A172 (cell line): ENCODE measurements around the gene DOK5. TPM values are rescaled to one million over a fixed set of nuclear protein-coding genes. Genes with fewer than 3 reads are reported as not detected.

Source experiments
- DNase-seq: peaks from one replicate; pipeline ENCODE4 v3.0.0-alpha.2; 2015; ENCODE audit warnings: low spot score
- total RNA-seq: library from RNA; depleted of rRNA; stranded (reverse); fragments of >200 nt; shearing (Covaris generic); gene quantifications from 2 replicates; pipeline ENCODE4 v1.2.3, GENCODE V29; 2014

Gene DOK5
- total RNA-seq, 1 experiment from 2014 or later = not detected

DNA sequence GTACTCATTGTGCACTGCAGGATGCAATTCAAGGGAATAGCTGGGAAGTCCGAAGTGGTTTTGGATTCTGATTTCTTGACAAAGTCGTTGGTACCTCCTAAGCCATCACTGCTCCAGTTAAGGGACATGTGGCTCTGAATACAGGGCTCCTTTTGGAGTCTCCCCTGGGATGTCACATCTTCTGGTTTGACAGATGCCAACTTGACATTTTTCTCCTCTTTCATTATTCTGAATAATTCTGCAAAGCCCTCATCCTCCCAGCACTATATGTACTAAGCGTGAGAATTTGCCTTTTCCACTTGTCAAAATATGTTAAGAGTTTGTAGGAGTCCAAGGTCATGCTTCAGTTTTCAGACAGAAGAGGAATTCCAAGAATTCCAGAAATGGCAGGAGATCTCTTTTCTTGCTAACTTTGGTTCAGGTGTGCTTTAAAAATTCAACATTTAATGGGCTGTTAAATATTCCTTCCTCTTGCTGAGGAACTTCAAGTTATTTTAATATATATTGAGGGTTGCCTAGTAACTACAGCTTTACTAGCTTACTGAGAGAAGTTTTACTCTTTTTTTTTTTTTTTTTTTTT lies 38.7 kb downstream of the DOK5 start:
- no peak for DNase-seq

DNA sequence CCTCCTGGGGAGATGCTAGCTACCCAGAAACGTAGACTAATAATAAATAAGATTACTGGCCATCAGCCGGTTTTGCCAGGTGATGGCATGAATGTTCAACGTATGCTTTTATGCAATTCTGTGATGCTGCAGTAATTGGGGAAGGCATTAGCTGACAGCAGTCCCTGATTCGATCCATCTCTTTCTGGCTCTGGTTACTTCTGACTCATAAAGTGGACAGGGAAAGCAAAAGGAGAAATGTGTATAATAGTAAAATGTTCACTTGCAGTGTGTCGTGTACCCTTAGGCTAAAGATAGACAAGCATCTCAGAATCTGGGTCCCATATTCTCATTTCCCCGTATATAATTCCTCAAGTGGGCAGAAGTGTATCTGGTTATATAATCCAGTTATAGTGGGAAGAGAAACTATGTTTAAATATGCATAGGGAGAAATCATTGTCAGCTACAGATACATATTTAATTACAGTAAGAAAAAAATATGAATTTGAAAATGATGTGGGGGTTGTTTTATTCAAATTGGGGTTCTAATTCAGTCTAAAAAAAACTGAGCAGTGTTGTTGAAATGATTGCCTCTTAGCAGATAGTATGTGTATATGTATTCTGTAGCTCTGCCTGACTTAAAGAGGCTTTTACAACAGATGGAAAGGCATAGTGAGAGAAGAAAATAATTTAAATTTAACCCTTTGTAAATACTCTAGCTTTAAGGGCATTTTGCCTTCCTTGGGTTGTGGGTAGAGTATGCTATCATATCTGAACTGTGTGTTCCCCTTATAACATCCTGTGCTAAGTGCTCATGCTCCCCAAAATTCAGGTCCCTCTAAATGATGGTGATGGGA lies 40.6 kb downstream of the DOK5 start:
- DNase-seq = no peak

DNA sequence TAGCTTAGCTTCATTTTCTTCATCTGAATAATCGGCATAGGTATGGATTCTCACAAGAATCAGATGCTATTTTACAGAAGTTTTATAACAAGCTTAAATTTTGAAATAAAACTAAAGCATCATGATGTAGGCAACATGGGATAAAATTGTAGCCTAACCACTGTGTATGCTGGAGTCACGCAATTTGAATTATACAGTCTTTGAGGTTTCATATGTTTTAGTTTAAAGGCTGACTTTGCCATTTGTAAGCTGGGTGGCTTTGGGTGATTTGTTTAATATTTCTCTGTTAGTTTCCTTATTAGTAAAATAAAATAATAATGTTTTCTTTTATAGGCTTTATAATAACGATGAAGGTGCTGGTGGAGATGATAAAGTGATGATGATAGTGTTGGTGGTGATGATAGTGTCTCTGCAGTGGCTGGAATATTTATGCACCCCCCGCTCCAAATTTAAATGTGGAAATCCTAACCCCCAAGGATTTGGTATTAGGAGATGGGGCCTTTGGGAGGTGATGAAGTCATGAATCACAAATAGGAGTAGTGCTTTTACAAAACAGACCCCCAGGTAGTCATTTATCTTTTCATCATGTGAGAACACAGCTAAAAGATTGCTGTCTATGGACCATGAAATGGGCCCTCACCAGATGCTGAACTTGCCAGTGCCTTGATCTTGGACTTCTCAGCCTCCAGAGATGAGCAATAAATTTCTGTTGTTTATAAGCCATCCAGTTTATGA lies 42.0 kb downstream of the DOK5 start:
- no peak for DNase-seq

DNA sequence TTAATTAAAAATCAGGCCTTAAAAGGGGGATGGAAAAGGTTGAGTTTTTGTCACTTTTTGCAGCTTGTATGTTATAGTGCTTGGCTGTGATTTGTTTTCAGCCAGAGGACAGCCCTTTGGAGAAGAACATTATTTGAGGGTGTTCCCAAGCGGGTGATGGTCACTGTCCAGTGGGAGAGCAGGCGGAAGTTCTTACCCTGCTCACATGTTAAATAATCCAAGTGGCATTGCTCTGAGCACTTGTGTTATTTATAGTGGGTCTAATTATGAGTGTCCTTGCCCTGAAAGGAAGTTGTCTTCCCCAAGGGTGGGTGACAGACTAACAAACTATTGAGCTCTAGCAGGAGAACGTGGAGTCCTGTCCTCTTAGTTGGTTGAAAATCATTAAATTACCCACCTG lies 49.5 kb downstream of the DOK5 start:
- no peak for DNase-seq

DNA sequence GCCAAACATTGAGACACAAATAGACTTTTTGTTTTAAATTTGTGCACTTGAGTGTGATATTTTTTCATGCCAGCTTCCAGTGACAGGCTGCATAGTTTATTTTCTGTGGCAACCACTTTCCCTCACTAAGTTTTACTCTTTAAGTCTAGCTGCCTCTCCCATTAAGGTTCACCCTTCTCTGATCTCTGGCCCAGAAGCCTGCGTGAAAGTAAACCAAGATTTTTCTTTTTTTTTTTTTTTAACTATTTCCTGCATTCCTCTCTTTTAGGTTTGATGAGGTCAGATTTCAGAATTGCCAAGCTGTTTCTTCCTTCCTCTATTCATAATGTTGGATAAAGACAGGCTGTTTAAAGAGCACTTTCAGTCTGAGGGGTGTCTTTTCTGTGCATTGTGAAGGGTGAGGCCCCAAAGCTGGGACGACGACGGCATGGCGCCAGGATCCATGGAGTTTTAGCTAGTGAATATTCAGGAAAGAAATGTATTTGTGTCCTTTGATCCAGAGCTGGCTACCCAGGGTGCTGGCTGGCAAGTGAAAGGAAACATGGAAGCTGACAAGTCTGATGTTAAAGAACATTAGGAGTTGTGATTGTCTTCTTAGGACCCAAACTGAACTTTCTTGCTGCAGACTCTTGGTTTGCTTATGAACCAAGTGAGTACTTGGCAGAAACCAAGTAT lies 50.7 kb downstream of the DOK5 start:
- no peak for DNase-seq

DNA sequence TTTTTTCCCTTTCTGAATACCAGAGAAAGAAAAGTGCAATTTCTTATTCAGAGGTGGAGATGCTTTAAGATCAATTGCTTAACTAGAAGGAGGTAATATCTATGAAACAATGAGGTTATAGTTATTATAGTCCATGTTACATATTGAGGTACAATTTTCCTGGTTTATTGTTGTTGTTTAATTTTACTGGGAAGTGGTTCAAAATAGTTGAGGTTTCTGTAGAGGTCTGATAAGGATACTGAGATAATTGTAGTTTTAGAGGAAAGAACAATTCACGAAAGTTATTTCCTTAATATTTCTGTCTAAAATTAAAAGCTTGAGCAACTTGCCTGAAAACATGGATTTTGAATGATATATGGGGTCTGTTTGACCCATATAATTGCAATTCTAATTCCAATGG lies 51.4 kb downstream of the DOK5 start:
- no peak for DNase-seq

DNA sequence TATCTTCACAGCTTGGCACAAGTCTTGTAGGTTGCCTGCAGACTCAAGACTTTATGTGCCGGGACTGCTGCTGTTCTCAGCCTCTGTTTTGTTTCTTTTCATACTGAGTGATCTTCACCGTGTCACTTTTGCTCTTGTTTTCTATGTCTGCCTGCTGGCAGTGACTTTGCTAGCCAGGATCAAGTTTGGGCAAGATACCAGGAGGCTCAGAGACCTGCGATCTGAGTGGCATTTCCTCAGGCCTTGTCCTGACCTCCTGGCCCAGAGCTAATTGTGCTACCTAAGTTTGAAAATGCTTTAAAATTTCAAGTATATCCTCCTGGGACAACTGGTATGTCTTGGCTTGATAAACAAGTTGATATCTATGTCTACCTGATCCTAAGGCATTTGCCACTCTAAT lies 57.2 kb downstream of the DOK5 start:
- DNase-seq = no peak

DNA sequence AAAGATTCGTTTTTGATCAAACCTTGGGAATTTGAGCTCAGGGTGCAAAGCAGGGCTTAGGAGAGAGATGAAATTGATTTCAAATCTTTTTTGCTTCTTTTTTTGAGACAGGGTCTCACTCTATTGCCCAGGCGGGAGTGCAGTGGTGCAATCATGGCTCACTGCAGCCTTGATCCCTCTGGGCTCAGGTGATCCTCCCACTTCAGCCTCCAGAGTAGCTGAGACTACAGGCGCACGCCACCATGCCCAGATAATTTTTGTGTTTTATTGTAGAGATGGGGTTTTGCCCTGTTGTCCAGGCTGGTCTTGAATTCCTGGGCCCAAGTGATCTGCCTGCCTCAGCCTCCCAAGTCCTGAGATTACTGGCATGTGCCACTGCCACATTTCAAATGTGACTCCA lies 58.7 kb downstream of the DOK5 start:
- no peak for DNase-seq

DNA sequence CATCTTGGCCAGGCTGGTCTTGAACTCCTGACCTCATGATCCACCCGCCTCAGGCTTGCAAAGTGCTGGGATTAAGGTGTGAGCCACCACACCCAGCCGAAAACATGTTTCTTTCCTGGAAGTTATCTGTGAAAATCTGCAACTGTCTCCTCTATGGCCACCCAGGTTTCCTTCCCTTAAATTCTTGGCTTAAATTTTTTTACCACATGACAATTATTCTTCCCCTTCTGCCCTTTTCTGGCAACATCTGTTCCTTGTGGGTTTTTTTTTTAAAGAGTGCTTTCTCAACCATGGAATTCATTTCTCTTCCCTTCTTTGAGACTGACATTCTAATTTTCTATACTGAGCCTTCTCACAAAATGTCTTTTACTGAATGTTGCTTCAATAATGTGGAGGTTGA lies 59.6 kb downstream of the DOK5 start:
- no peak for DNase-seq

DNA sequence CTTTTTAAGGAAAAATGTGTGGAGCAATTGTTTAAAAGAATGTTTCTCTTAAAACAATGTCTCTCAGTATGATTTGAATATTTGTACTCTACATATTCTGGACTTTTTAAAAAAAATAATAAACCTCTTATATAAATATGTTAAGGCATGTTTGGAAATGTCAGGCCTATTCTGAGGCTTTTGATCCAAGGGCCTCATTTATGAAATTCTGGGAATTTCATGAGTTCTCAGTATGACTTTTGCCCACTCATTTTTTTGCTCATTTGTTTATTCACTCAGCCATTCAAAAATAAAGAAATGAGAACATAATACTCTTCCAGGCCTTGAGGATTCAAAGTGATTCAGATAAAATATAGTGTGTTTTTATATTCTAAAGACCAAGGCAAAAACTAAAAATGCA lies 60.4 kb downstream of the DOK5 start:
- DNase-seq = no peak

DNA sequence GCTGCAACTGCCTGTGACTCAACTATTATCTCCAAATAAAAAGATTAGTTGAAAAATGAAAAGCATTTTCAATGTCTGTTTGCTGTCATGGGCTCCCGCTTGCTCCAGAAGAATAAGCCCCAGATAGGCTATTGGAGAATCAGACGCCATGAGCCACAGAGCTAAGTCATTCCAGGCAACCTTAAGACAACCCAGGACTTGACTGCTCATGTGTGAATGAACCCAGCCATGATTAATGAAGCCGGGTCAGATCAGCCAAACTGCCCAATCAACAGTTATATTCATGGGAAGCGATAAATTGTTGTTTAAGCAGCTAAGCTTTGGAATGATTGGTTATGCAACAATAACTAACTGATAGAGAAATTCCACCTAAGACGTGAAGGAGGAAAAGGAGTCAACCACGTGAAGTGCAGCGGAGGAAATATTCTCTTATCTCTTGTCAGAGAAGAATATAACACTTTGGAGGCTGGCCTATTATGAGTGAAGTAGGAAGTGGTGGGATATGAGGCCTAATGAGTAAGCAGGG lies 64.2 kb downstream of the DOK5 start:
- no peak for DNase-seq

DNA sequence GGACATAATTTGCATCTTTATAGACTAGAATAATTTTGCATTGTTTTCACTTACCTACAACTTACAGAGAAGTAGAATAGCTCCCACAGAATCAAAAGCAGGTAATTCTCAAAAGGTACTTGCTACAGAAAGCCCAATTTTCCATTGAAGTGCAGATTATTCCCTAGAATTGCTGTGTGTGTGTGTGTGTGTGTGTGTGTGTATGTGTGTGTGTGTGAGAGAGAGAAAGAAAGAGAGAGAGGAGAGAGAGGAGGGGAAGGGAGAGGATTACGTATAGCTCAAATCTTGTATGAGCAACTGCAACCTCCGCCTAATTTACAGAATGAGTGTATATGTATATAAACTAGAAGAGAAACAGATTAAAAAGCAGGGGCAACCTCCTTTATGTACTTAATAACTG lies 68.0 kb downstream of the DOK5 start:
- no peak for DNase-seq

DNA sequence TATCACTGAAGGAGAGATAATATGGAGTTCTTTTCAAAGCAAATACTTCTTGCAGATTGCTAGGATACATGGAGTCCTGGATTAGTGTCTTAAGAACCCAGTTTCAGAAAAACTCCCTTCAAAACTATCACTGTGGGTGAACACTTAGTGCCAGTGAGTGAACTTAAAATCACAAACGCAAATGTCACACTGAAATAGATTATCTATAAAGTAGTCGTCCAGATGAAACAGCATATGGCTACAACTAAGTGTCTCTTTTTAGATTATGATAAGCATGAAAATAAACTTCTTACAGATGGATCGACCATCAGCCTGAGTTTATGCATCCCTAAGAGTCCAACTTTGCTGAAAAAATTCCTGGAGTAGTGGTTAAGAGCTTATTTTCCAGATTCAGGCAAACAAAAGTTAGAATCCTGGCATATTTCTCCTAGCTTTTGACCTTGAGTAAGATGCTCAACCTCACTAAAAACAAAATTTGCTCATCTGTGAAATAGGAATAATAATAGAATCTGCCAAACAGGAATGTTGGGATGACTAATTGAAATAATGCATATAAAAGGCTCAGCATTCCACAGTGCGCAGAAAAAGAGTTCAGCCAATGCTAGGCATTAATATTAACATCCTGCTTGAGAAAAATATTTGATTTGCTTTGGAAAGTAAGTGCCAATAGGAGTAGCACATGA lies 70.4 kb downstream of the DOK5 start:
- no peak for DNase-seq

DNA sequence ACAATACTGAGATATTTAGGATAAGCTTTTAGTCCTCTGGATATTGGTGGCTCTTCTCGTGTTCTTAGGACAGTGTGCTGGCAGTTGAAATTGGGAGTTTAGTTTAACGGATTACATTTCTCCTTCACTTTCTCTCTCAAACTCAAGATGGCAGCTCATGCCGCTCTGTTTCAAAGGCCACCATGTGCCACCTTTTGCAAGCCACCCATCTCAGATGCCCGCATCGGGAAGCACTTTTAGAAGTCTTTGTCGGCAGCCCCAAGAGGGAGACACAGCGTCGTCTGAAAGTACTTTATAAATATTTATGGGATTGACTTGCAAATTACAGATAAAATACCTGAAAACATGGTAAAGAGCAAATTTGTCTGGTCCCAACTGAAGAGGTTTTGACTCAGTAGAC lies 73.5 kb downstream of the DOK5 start:
- no peak for DNase-seq

DNA sequence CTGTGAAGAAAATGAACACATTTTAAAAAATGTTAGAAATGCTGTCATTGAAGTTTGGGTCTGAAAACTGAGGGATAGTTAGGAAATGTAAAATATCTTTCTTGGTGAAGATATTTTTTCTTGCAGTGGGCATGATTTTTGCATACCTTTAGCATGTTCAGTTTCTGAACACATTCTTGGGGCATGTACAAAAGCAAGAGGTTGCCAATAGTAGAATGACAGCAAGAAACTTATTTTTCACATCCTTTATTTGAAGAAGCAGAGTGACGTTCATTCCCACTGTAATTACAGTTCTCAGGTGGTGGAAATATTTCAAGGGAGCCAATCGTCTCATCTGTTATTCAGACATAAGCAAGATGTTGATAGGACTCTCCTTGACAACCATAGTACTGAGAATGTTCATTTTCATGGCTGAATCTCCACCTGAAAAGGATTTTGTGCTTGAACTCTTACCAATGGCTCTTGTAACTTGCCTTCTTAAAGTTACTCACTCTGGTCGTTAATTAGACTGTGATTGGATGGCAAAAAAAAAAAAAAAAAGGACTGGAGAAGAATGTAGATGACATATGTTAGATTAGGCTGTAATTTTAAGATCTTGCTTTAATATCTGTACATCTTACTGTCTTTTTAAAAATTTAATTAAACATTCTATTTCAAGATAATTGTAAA lies 74.4 kb downstream of the DOK5 start:
- DNase-seq = no peak

DNA sequence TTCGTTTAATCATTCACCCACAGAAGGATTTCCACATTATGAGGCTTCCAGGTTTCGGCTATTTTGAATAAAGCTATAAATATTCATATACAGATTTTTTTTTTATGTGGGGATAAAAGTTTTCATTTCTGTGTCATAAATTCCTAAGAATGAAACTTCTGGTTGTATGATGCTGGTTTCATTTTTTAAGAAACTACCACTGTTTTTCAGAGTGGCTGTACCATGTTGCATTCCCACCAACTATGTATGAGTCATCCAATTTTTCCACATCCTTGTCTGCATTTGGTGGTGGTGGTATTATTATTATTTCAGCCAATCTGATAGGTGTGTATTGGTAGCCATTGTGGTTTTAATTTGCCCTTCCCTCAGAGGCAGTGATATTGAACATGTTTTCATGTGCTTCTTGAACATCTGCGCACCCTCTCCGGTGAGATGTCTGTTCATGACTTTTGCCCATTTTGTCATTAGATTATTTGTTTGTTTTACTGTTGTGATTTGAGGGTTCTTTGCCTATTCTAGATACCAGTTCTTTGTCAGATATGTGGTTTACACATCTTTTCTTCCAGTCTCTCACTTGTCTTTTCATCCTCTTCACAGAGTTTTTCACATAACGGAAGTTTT lies 75.5 kb downstream of the DOK5 start:
- no peak for DNase-seq

DNA sequence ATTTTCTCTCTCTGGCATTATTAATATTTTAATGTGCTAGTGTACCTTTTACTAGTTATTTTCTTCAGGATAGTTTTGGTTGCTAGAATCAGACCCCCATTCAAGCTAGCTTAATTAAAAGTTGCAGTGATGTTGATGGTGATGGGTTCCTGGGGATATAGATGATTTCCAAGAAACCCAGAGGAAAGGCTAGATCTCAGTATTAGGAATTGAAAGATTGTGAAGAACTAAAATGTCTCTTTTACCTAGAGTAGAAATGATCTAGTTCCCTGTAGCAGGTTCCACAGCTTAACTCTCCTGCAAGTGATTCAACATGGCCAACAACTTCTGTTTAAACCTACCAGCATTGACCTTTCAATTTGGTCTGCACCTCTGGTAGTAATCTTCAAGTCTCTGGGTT lies 78.6 kb downstream of the DOK5 start:
- no peak for DNase-seq

DNA sequence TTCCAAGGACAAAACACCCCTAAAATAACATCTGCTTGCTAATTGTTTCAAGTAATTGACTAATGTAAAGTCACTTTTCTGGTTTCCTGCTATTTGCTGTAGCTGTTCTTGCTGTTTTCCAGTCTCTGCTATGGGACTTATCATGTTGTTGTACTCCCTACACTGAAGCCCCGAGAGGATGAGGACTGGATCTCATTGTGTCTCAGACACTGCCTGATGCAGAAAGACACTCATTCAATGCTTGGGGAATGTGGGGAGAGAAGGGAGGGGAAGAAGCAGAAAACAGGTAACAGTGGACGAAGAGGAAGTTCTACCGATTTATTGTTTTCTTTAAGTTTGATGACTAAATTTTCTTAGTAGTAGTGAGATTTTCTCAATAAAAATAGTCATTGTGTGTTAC lies 79.8 kb downstream of the DOK5 start:
- no peak for DNase-seq

DNA sequence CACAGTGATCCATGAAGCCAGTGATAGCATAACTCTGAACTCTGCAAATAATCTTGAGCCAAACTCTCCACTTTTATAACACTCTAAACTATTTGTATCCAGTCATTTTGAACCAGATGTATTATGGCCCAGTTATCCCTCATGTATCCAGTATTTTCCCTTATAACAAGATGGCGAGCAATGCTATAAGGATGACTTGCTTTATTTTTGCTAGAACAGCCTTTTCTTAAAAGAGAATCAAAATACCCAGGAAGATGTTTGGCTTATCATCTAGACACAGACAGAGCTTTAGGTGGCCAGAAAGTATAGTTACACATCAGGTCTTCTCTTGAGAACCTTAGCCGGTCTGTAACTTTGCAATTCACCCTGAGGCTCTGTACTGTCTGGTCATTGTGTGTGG lies 81.0 kb downstream of the DOK5 start:
- DNase-seq = no peak

DNA sequence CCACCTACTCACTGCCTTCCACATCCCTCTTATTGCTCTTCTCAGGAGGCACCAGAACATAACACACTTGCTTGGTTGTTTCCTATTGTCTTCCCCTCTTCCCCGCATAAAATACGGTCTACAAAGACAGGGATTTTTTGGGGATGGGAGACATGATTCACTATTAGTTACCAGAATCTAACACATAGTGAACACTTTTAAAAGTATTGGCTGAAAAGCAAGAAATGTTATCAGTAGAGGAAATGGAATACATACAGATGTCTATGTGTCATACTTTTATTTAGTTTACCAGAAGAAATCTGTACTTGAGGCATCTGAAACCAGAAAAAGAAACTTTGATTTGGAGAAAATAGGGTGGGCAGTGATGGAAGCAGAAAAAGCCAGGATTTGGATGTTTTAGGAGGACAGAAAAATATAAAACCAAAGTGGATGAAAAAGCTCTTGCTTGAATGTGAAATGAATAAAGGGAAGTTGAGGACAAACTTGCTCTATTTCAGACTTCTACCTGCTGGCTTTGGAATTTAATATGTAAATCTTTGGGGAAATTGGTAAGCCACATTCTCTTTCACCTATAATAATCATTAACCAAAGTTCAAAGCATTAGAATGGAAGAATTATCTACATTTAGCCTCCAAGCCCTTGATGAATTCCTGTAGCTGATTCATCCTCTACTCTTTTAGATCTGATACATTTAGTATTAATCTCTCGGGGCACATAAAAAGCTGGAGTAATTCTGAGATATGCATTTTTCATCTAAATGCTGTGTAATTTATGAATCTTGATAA lies 82.6 kb downstream of the DOK5 start:
- DNase-seq = no peak
